ENCODE measurements around the gene KCNQ2. TPM values are rescaled to one million over a fixed set of nuclear protein-coding genes. Genes with fewer than 3 reads are reported as not detected.

Gene KCNQ2
- total and polyA plus RNA-seq, 3 donors from 2014 or later = 36.2 to 60.9 (median 49.2) TPM

DNA sequence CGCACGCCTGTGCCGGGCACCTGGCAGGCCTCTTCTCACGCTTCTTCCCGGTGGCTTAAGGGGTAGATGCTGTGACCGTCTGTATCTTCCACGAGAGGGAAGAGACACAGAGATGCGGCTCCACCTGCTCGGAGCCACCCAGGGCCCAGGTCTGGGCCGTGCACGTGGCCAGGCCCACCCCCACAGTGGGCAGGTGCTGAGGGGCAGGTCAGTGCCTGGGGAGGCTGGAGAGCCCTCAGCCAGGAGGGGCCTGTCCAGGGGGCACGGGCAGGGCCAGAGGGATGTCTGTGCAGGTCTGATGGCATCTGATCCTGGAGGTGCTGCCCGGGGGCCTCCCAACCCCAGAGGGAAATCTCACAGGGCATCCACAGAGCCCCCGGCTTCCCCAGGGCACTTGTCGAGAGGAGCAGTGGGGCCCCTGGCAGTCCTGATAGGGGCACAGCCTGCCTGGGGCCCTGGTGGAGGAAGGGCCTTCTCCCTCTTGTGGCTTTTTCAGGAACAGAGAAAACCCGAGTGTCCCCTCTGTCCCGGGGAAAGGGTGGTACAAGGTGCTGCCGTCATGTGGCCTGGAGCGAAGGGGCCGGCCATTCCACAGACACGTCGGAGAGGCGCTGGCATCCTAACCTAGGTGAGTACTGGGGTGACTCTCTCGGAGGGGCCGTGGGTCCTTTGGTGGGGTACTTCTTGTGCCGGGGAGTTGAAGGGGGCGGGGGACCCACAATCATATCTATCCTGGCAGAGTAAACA, 61.1 kb downstream of the KCNQ2 start:
- no peak for DNase-seq
- 71 to 83% methylated on average over 20 to 27 of the region's 27 CpGs for WGBS, 2 donors
- no peaks in the 10 kb centered on the region for H3K36me3 ChIP-seq (ENCODE audit: low read depth, missing control alignments)
- TF ChIP-seq, protein P1, sequence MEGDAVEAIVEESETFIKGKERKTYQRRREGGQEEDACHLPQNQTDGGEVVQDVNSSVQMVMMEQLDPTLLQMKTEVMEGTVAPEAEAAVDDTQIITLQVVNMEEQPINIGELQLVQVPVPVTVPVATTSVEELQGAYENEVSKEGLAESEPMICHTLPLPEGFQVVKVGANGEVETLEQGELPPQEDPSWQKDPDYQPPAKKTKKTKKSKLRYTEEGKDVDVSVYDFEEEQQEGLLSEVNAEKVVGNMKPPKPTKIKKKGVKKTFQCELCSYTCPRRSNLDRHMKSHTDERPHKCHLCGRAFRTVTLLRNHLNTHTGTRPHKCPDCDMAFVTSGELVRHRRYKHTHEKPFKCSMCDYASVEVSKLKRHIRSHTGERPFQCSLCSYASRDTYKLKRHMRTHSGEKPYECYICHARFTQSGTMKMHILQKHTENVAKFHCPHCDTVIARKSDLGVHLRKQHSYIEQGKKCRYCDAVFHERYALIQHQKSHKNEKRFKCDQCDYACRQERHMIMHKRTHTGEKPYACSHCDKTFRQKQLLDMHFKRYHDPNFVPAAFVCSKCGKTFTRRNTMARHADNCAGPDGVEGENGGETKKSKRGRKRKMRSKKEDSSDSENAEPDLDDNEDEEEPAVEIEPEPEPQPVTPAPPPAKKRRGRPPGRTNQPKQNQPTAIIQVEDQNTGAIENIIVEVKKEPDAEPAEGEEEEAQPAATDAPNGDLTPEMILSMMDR (IDR thresholded peaks at IDR 0.05) = no peak
- no peak for TF ChIP-seq POLR2A (IDR thresholded peaks at IDR 0.05)
- H3K4me1 ChIP-seq = no peaks in the 10 kb centered on the region
- intact Hi-C loops (cut with DNase I; ENCODE audit: low total_unique reads) = no loop called here
- H3K27me3 ChIP-seq = no peaks in the 10 kb centered on the region
- no peaks in the 10 kb centered on the region for H3K9me3 ChIP-seq
- H3K27ac ChIP-seq = no peak overlapping the region
- H3K4me3 ChIP-seq = no peak overlapping the region

DNA sequence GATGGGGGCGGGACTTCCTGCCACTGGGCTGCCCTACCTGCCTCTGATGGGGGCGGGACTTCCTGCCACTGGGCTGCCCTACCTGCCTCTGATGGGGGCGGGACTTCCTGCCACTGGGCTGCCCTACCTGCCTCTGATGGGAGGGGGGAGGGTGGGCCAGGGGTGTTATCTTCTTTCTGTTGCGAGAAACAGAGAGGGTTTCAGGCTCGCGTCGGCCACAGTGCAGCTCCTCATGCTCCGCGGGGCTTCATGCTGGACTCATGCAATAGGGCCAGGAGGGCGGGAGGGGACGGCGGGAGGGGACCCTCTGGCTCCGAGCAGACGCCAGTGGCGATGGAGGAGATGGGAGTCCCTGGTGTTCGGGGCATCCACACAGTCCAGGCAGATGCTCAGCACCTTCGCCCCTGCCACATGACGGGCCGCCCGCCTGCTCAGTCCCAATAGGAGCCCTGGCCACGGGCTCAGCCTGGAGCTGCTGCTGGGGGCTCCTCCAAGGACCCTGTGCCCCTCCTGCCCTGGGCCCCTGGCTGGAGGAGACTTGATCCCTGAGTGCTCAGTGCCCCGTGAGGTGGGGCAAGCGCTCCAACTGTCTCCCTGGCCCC, 62.5 kb downstream of the KCNQ2 start:
- intact Hi-C loops (cut with DNase I; ENCODE audit: low total_unique reads) = no loop called here
- peak; percentile 28 for DNase-seq
- no peaks in the 10 kb centered on the region for H3K9me3 ChIP-seq
- H3K4me1 ChIP-seq = no peaks in the 10 kb centered on the region
- H3K4me3 ChIP-seq = peak overlapping the region; percentile 32 to 44
- no peaks in the 10 kb centered on the region for H3K27me3 ChIP-seq
- H3K36me3 ChIP-seq (ENCODE audit: low read depth, missing control alignments) = no peaks in the 10 kb centered on the region
- H3K27ac ChIP-seq = no peak overlapping the region
- TF ChIP-seq, protein P1 (IDR thresholded peaks at IDR 0.05) = no peak
- TF ChIP-seq POLR2A (IDR thresholded peaks at IDR 0.05) = no peak
- 47% methylated on average over 19 of the region's 23 CpGs; no CpG with 5 or more reads in 1 of the 2 donors for WGBS, 2 donors

DNA sequence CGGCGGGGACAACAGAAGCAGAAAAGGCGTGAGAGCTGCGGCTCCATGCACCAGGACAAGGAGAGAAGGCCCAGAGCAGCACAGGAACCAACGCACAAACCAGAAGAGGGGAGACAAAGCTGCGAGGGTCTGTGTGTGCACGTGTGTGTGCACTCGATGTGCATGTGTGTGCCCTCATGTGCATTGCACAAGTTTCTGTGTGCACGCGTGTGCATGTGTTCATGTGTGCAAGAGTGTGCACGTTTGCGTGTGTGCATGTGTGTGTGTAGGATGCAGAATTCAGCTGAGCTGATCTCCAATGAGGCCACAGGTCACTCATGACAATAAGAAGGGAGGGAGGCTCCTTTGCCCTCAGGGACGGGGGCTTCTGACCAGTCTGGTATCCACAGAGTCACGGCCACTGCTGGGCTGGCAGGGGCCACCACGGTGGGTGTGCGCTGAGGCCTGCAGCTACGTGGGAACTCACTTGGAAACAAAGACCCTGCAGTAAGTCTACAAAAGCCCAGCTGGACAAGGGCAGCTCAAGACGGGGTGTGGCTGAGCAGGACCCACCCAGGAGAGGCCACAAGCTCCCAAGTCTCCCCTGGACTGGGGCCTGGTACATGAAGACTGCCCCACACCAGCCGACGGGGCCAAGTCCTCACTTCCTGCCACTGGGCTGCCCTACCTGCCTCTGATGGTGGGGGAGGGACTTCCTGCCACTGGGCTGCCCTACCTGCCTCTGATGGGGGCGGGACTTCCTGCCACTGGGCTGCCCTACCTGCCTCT, 63.2 kb downstream of the KCNQ2 start:
- H3K27ac ChIP-seq = no peak overlapping the region
- no peaks in the 10 kb centered on the region for H3K36me3 ChIP-seq (ENCODE audit: low read depth, missing control alignments)
- DNase-seq = peak; percentile 47
- H3K4me3 ChIP-seq = peak overlapping the region in 1 of 2 donors; percentile 44
- H3K4me1 ChIP-seq = no peaks in the 10 kb centered on the region
- no peaks in the 10 kb centered on the region for H3K9me3 ChIP-seq
- TF ChIP-seq POLR2A (IDR thresholded peaks at IDR 0.05) = no peak
- TF ChIP-seq, protein P1 (IDR thresholded peaks at IDR 0.05) = no peak
- intact Hi-C loops (cut with DNase I; ENCODE audit: low total_unique reads) = no loop called here
- 57 to 73% methylated on average over 17 to 20 of the region's 21 CpGs for WGBS, 2 donors
- H3K27me3 ChIP-seq = no peaks in the 10 kb centered on the region

DNA sequence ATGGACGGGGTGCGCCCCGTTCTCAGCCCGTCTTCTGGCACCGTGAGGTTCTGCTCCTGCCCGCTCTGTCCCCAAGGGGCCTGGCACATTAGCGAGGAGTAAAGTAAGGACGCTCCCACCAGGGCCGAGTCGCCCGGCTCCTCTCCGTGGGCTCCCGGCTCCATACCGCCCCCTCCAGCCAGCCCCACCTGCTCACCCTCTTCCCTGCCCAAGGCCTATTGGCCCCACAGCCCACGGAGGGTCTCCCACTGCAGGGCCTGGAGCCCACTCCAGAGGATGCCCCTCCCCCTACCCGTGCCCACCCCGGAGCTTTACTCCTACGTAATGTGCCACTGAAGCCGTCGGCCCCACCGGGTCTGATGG, 63.8 kb downstream of the KCNQ2 start:
- no peaks in the 10 kb centered on the region for H3K36me3 ChIP-seq (ENCODE audit: low read depth, missing control alignments)
- no peak for DNase-seq
- TF ChIP-seq, protein P1 (IDR thresholded peaks at IDR 0.05) = no peak
- no peak for TF ChIP-seq POLR2A (IDR thresholded peaks at IDR 0.05)
- H3K27me3 ChIP-seq = no peaks in the 10 kb centered on the region
- no peaks in the 10 kb centered on the region for H3K4me1 ChIP-seq
- no peak overlapping the region for H3K27ac ChIP-seq
- WGBS, 2 donors = 76 to 78% methylated on average over 21 of the region's 21 CpGs
- intact Hi-C loops (cut with DNase I; ENCODE audit: low total_unique reads) = no loop called here
- no peak overlapping the region for H3K4me3 ChIP-seq
- no peaks in the 10 kb centered on the region for H3K9me3 ChIP-seq

Data from testis (tissue), 3 donors.